EH (cell line): Measurements from ENCODE around the gene GPSM3.

Source experiments
- DNase-seq: peaks from one replicate; pipeline ENCODE4 v3.0.0-alpha.2; 2015; ENCODE audit warnings: low read depth

The GPSM3 gene

GRCh38 chr6:32173051-32173727 is 19.3 kb downstream of the GPSM3 start:
- DNase-seq, result no peak

GRCh38 chr6:32171234-32171633 is 21.2 kb downstream of the GPSM3 start:
- no peak for DNase-seq

GRCh38 chr6:32170294-32170693 is 22.1 kb downstream of the GPSM3 start:
- peak; percentile 29 for DNase-seq

GRCh38 chr6:32168807-32169591 is 23.4 kb downstream of the GPSM3 start:
- DNase-seq, result peak; percentile 46

- no peak for DNase-seq
Measured at GRCh38 chr6:32168350-32168749, 24.1 kb downstream of the GPSM3 start.

GRCh38 chr6:32167761-32168262 is 24.6 kb downstream of the GPSM3 start:
- no peak for DNase-seq

- DNase-seq, result no peak
Measured at GRCh38 chr6:32167154-32167760, 25.2 kb downstream of the GPSM3 start.

GRCh38 chr6:32166411-32167061 is 25.9 kb downstream of the GPSM3 start:
- DNase-seq, result no peak

- DNase-seq, result no peak
Measured at GRCh38 chr6:32164295-32164694, 28.1 kb downstream of the GPSM3 start, which contains the start of gene EGFL8. EGFL8 (plus strand) TSS chr6:32164595; CDS start chr6:32166166, 1,571 bp downstream.

- DNase-seq, result no peak
Measured at GRCh38 chr6:32163559-32164258, 28.7 kb downstream of the GPSM3 start.

GRCh38 chr6:32158052-32158451 is 34.4 kb downstream of the GPSM3 start:
- DNase-seq, result no peak

GRCh38 chr6:32156891-32157290 is 35.6 kb downstream of the GPSM3 start:
- no peak for DNase-seq

- DNase-seq, result peak; percentile 72
Measured at GRCh38 chr6:32154514-32155161, 37.8 kb downstream of the GPSM3 start.

- DNase-seq, result peak; percentile 93
Measured at GRCh38 chr6:32153564-32154513, 38.6 kb downstream of the GPSM3 start, which contains the start of gene PPT2. PPT2 (plus strand) TSS chr6:32154141; CDS start chr6:32154595, 454 bp downstream.

- peak; percentile 75 for DNase-seq
Measured at GRCh38 chr6:32152769-32153563, 39.5 kb downstream of the GPSM3 start.

- peak; percentile 34 for DNase-seq
Measured at GRCh38 chr6:32151863-32152768, 40.3 kb downstream of the GPSM3 start, which contains the start of gene PRRT1. PRRT1 (minus strand) TSS chr6:32151939; CDS start chr6:32151827, 112 bp downstream.

GRCh38 chr6:32151181-32151862 is 41.1 kb downstream of the GPSM3 start:
- DNase-seq, result no peak
